Amniotic epithelial cell (primary cell): ENCODE measurements around the gene UBAC2.
"Not testable (repeated sequence)": the region's sequence is repeated elsewhere in the genome, so short reads cannot be mapped to it uniquely, and the experiment has no call there.

Experiments used
- DNase-seq: peaks from one replicate; pipeline ENCODE4 v3.0.0-alpha.2; 2010; ENCODE audit warnings: low read depth

The UBAC2 gene

GRCh38 chr13:99249178-99249577, 48.5 kb downstream of the UBAC2 start:
- DNase-seq: not testable (repeated sequence)

- not testable (repeated sequence) for DNase-seq
Observed at GRCh38 chr13:99249606-99250005, 49.0 kb downstream of the UBAC2 start.

DNA sequence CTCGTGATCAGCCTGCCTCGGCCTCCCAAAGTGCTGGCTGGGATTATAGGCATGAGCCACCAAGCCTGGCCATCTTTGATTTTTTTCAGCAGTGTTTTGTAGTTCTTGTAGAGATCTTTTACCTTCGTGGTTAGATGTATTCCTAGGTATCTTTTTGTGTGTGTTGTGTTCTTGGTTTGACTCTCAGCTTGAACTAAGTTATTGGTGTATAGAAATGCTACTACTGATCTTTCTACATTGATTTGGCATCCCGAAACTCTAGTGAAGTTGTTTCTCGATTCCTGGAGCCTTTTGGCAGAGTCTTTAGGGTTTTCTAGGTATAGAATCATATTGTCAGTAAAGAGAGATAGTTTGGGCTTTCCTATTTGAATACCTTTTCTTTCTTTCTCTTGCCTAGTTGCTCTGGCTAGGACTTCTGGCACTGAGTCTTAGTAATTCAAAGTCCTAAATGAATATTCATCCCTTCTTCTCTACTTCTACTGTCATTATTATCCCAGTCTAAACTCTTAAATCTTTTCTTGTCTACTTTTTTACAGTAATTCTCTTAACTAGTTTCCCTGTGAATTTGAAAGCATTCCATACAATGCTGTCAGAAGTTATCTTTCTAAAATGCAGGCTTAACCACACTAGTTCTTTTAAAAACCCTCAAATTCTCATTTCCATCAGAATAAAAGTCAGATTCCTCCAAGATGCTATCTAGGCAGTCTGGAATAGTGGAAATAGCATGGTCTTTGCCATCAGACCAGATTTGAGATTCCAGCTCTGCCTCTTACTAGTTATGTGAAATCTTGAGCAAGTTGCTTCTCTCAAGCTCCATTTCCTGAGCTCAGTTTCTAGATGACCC, 50.5 kb downstream of the UBAC2 start:
- DNase-seq: peak; percentile 15

- DNase-seq: no peak
Observed at GRCh38 chr13:99251921-99252320, 51.3 kb downstream of the UBAC2 start.

GRCh38 chr13:99254830-99255229, 54.2 kb downstream of the UBAC2 start:
- no peak for DNase-seq

GRCh38 chr13:99255271-99255670, 54.6 kb downstream of the UBAC2 start:
- no peak for DNase-seq

DNA sequence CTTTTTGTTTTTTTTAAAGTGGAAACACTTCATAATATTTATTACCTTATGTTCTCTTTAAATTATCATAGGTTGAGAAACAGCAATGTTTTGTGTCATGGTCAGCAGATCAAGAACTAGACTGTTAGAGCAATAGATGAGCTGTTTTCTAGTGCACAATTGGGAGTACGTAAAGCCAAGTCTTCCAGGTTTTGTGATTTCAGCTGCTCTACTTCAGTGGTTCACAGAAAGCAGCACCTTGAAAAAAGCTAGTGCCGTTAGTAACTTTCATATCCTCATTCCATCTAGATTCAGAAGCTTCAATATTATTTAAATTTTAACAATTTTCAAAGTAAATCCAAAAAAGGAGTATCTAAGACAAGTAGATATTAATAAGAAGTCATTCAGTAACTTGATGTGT, 55.6 kb downstream of the UBAC2 start:
- DNase-seq: no peak

DNA sequence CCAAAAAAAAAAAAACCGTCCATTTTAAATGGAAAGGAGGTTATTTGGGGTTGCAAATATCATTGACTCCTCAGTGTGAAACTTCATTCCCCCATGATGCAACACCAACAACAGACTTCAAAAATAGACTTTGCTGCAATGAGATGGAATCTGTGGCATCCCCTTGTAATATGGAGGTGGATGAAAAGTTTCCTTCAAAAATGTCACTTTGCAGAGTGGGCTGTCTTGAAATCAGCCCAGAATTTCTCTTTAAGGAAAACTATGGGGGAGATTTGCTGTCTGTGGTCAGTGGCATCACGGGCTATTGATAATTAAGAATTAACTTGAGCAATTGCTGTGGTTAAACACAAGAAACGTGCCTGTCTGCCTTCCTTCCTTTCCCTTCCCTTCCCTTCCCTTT, 56.1 kb downstream of the UBAC2 start:
- DNase-seq: peak; percentile 52

- DNase-seq: no peak
Observed at GRCh38 chr13:99257291-99257690, 56.6 kb downstream of the UBAC2 start.

- no peak for DNase-seq
Observed at GRCh38 chr13:99258210-99258860, 57.7 kb downstream of the UBAC2 start, which contains the start of gene GPR18. Gene GPR18 (minus strand): TSS chr13:99258379. CDS start chr13:99255872, 2,507 bp downstream.

DNA sequence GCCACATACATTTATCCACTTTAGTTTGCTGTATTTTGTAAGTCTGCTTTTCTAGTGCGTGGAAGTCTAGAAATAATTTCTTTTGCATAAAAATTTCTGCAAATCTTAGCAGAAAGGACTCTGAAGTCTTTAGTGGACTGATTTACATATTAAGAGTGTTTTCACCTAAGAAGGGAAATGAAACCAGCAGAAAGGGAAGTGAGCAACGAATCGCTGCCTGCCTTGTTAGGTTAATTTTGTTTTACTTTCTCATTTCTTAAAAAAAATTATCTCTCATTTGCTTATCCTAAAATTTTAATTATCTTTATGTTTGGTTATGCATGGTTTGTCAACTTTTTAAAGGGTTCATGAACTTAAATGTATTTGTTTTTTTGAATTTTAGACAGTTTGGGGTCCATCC, 58.3 kb downstream of the UBAC2 start:
- no peak for DNase-seq

DNA sequence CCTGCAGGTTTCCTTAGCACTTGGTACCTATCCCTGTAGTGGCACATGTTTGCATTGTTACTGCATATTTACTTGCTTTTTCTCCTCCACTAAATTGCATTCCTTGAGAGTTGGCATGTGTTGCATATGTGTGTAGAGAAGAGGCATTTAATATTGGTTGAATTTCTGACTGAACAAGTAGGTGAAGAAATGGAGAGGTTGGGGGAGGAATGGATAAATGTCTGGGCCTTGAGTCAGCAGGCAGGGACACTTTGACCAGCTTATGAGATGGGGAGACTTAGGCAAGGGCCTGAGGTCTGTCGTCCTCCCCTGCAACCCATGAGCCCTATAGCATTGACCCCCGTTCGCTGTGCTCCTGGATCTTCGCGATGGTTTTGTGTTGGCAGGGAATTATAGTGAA, 59.6 kb downstream of the UBAC2 start:
- DNase-seq: peak; percentile 22

DNA sequence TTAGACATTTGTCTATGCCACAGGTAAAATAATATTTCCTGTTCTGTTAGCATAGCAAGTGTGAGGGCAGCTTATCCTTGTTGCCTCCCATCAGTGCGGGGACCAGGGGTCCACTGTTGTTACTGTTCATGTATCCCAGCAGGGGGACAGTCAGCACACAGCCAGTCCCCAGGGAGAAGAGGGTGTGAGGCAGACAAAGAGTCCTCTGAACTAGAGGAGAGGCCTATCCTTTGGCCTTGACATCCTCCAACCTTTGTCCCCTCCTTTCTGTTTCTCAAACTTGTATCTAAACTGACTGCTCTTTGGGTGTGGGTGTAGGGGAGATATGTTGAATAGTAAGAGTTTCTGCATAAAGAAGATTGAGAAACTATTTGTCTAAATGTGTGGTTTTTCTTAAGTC, 60.4 kb downstream of the UBAC2 start:
- DNase-seq: no peak

GRCh38 chr13:99263126-99263785, 62.6 kb downstream of the UBAC2 start:
- no peak for DNase-seq

- DNase-seq: no peak
Observed at GRCh38 chr13:99264051-99264450, 63.4 kb downstream of the UBAC2 start.

GRCh38 chr13:99265162-99265800, 64.6 kb downstream of the UBAC2 start:
- no peak for DNase-seq

DNA sequence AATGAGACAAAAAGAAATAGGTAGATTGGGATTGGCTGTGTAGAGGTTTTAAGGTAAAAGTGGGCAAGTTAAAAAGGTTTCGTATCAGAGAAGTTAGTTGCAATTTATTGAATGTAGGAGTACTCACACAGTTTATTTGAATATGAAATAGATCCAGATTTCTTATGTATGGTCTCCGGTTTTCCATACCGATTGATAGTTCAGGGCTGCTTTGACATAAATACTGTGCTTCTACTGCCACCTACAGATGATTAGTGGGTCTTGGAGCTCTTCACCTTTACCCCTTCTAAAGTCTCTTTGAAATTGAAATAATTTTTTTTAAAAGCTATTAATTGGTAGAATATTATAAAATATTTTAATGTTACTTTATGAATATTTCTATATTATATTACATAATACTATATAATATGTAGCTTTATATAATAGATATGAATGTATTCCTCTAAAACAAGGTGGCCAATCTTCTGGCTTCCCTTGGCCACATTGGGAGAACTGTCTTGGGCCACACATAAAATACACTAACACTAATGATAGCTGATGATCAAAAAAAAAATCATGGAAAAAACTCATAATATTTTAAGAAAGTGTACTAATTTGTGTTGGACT, 65.3 kb downstream of the UBAC2 start:
- peak; percentile 45 for DNase-seq

GRCh38 chr13:99266827-99267226, 66.2 kb downstream of the UBAC2 start:
- no peak for DNase-seq

DNA sequence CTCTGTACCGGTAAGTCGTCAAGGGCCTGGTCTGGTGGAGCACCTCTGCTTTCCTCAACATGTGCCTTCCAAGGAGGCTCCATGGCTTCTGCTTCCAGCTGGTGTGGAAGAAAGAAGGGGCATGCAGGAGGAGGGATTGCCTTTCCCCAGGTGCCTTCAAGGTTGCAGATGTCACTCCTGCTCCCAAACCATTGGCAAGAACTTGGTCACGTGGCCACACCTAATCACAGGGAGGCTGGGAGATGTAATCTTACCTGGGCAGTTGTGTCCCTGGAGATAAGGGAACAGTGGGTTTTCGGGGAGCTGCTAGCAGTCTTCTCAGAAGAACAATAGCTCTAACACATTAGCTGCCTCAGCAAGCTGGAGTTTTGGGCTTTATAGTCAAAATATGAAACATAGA, 67.3 kb downstream of the UBAC2 start:
- no peak for DNase-seq

DNA sequence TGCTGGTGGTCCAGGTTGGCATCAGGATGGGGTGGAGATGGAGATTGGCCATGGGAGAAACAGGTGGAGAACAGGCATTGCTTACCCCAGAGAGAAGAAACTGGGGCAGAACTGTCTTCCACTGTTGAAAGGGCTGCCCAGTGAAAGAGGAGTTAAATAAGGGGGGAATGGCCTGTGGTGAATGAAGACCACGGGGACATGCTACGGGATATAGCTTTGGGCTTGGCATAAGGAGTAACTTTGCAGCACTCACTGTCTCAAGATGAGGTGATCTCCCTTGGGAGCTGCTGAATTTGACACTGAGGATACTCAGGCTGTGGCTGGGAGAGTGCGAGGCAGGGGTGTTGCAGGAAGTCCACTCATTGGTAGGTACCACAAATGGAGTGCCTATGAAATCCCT, 68.2 kb downstream of the UBAC2 start:
- DNase-seq: no peak

DNA sequence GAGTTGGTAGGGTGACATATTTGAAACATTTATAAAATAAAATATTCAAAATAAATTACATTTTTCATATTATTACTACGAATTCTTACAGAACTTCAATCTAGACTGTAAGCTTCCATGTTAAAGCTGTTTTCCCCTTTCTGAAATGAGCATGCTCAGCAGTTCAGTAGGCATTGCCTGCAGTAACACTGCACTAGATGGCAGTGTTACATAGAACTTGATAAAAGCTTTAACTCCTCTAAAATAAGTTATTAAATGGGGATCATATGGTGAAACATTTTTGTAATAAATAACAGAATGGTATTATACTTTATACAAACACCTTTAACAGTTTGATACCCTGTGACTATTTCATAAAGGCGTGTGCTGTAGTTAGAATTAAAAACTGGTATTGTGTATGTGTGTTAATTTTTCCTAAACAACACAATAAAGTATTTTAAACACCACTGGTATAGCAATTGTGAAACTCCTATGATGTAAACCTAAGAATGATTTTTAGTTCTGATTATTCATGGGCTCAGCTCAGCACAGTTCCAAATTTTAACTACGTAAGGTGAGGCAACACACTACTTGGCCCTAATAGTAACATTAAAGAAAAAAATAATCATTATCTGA, 69.1 kb downstream of the UBAC2 start:
- peak; percentile 71 for DNase-seq

DNA sequence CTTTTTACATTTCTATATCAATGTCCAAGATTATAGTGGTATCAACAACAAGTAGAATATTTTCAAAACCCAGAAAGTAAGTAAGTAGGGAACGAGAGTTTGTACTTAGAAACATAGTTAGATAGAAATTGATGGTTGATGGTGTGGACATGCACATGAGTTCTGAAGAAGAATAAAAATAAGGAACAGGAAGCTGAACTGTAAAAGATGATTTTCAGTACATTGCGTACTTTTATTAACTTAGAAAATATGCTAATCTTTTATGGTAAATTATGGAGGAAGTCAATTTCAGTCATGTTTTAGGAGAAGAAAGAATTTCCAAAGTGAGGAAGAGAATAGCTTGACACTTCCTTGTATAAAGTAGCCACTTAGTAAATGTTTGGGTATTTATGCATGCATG, 69.9 kb downstream of the UBAC2 start:
- DNase-seq: no peak
